ENCODE data around the gene LRRC74B.
"Not testable (repeated sequence)": the region's sequence is repeated elsewhere in the genome, so short reads cannot be mapped to it uniquely, and the experiment has no call there.

Gene LRRC74B

DNA sequence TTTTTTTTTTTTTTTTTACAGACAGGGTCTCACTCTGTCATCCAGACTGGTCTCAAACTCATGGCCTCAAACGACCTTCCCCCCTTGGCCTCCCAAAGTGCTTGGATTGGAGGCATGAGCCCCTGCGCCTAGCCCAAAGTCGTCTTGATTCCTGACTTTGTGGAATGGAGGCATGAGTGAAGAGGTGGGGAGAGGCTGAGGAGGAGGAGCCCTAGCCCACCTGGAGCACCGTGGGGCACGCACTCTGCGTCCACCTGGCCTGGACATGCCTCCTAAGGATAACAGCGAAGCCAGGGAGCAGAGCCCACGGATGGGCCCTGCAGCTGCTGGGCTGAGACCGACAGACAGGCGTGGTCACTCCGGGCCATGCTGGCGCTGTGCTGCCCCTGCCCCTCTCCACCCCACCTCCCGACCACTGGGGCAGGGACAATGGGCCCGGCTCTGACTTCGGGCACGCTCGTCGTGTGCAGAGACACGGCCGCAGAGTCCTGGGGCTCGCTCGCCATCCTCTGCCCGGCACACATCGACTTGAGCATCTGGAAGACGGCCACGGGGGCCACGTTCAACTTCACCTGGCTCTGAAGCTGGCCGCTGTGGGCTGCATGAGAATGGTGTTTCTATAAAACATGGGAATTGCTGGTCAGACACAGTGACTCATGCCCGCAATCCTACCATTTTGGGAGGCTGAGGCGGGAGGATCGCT, 34.8 kb downstream of the LRRC74B start:
- no peak for DNase-seq

DNA sequence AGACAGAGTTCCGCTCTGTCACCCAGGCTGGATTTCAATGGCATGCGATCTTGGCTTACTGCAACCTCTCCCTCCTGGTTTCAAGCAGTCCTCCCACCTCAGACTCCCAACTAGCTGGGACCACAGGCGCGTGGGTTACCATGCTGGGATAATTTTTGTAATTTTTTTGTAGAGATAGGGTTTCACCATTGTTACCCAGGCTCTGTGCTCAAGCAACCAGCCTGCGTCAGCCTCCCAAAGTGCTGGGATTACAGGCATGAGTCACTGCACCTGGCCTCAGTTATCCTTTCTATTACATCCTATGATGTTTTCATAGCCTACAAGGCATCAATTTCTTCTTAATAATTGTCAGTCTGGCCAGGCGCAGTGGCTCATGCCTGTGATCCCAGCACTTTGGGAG, 36.5 kb downstream of the LRRC74B start:
- no peak for DNase-seq

GRCh38 chr22:21087119-21087518, 41.4 kb downstream of the LRRC74B start:
- DNase-seq, result no peak

DNA sequence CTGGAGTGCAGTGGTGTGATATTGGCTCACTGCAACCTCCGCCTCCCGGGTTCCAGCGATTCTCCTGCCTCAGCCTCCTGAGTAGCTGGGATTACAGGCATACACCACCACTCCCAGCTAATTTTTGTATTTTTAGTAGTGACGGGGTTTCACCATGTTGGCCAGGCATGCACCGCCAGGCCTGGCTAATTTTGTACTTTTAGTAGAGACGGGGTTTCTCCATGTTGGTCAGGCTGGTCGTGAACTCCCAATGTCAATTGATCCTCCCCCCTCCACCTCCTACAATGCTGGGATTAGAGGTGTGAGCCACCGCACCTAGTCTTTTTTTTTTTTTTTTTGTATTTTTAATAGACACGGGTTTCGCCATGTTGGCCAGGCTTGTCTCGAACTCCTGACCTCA, 42.2 kb downstream of the LRRC74B start:
- DNase-seq, result not testable (repeated sequence)

- not testable (repeated sequence) for DNase-seq
These were observed 45.5 kb downstream of the LRRC74B start for GRCh38 chr22:21091220-21091619.

- no peak for DNase-seq
These were observed 47.2 kb downstream of the LRRC74B start for GRCh38 chr22:21092797-21093554.

- not testable (repeated sequence) for DNase-seq
These were observed 47.9 kb downstream of the LRRC74B start for GRCh38 chr22:21093555-21094137.

DNA sequence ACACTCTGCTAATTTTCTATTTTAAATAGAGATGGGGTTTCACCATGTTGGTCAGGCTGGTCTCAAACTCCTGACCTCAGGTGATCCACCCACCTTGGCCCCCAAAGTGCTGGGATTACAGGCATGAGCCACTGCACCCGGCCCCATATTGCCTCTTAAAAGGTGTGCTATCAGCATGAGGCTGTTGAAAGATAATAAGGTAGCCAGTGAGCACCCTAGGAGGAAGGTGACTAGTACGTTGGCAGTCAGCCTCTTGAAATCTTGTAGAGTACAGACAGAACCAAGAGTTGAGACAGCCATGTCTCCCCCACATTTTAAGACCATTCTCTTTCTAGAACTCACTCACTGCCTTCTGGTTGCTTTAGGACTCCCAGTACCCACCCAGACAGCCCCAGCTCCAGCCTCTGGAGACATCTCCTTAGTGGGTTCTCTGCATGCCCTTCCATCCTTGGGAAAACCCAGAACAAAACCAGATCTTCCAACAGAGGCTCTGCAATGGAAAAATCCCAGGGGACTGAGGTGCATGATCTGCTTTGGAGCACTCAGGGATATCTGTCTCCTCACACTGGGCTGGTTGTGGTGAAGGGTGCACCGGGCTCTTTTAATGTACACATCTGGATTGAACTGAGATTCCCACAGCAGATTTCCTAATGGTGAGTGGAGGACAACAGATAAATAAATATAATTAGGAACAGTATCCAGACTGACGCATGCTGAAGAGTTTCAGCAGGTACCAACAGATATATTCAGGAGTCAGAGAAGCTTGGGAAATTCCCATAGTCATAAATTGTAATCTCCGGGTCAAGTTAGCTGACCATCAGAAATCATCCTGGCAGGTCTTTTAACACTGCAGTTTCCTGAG, 49.4 kb downstream of the LRRC74B start:
- DNase-seq, result no peak

- DNase-seq, result no peak
These were observed 50.0 kb downstream of the LRRC74B start for GRCh38 chr22:21095773-21096107.

DNA sequence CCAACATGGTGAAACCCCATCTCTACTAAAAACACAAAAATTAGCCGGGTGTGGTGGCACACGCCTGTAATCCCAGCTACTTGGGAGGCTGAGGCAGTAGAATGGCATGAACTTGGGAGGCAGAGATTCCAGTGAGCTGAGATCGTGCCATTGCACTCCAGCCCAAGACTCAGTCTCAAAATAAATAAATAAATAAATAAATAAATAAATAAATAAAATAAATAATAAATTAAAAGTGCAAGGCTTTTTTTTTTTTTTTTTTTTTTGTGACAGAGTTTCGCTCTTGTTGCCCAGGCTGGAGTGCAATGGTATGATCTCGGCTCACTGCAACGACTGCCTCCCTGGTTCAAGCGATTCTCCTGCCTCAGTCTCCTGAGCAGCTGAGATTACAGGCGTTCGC, 51.1 kb downstream of the LRRC74B start:
- not testable (repeated sequence) for DNase-seq

- no peak for DNase-seq
These were observed 52.4 kb downstream of the LRRC74B start for GRCh38 chr22:21098099-21098671.

DNA sequence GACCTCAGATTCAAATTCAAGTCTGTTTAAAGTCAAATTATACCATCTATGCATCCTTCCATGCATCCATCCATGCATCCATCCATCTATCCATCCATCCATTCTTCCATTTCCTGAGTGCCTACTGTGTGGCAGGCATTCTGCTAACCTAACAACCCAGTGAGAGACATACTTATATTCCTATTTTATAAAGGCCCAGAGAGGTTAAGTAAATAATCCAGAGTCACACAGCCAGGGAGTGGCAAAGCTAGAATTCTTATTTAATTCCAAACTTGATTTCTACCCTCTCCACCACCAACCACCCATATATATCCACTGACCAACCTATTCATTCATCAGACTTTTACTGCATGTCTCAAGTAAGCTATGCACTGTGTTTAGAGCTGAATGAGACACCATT, 53.8 kb downstream of the LRRC74B start:
- DNase-seq, result no peak

DNA sequence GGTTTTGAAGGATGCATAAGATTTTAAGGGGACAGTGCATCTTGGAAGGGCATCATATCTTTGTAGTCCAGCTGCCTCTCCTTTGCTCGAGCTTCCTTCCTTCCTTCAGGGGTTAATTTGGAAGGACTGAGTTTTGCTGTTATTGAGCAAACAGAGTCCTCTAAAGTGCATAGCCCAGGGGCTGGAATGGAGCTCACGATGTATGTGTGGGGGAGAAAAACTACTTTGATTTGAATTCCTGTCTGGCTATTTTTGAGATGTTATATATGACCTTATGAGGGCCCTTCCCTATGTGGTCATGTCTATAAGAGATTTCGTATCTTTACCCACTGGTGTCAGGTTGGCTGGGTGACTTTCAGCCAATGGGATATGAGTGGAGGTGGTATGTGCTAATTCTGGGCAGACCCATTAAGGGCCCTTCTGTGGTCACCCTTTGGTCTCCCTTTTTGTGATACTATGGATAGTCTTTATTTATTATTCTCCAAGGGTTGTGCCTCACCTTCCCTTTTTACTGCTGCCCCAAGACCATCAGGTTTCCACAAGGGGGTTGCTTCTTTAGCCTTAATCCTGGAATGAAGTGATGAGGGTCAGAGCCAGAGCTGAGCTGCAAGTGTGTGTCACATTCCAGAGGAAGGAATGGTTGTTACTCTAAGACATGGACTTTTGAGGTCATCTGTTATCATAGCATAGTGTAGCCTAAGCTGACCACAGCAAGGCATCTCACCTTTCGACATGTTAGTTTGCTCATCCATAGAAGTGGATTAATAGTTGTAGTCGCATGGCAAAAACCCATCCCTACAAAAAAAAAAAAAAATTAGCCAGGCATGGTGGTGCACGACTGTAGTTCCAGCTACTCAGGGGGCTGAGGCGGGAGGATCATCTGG, 54.6 kb downstream of the LRRC74B start:
- DNase-seq, result no peak

GRCh38 chr22:21101877-21102638, 56.3 kb downstream of the LRRC74B start:
- DNase-seq, result no peak

- DNase-seq, result peak; percentile 60
These were observed 57.0 kb downstream of the LRRC74B start for GRCh38 chr22:21102659-21103267.

- no peak for DNase-seq
These were observed 57.9 kb downstream of the LRRC74B start for GRCh38 chr22:21103633-21104032.

- DNase-seq, result no peak
These were observed 58.5 kb downstream of the LRRC74B start for GRCh38 chr22:21104126-21104691.

DNA sequence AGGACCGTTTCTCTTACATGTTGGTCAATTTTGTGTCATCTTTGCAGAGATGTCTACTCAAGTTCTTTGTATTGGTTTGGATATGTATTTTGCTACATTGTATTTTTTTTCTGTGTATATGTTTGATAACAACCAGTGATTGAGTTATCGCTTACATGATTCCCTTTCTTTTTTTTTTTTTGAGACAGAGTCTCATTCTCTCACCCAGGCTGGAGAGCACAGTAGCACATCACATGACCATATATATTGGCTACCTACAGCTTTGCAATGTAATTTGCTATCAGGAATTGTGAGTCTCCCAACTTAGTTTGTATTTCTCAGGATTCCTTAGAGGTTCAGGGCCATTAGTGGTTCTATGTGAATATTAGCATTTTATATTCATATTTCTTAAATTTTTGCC, 59.5 kb downstream of the LRRC74B start:
- no peak for DNase-seq

DNA sequence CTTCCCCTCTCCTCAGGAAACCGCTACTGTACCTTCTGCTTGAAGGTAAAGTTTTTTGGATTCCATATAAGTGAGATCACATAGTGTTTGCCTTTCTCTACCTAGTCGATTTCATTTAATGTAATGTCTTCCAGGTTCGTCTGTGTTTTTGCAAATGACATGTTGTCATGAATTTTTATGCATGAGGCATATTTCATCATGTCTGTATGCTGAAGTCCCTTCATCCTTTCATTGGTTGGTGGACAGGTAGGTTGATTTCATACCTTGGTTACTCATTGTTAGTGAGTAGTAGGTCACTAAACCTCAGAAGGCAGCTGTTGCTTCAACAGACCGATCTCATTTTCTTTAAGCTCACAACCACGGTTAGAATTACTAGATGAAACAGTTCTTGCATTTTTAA, 60.3 kb downstream of the LRRC74B start:
- no peak for DNase-seq

All from CD4-positive, alpha-beta T cell treated with Interferon gamma for 1 hour (primary cell).